Psoas muscle (tissue), 8 donors: ENCODE data around the gene PCBP3. TPM values are rescaled to one million over a fixed set of nuclear protein-coding genes. Genes with fewer than 3 reads are reported as not detected.

Experiments used
- ATAC-seq, 4 donors: fragments of 200-7000 bp; cut with Tn5 transposase; one replicate each; pipeline ENCODE4 v1.9.1; 2020; ENCODE audit warnings: moderate library complexity in 3 of 4, mild to moderate bottlenecking in 2 of 4
- DNase-seq, 2 donors: peaks; one replicate each; pipeline ENCODE4 v3.0.0-alpha.2; 2020
- H3K27ac ChIP-seq: fragments of 200-600 bp; one replicate; pipeline ENCODE4 v1.8.0; 2022
- H3K27me3 ChIP-seq, 3 donors: fragments of 200-600 bp in 1 of 3; one replicate each; pipeline versions ENCODE4 v1.6.1 to v1.8.0; 2013 to 2022; ENCODE audit warnings: low read length in 2 of 3, mild to moderate bottlenecking in 2 of 3, moderate library complexity in 1 of 3; ENCODE audit not compliant: insufficient read depth in 3 of 3
- H3K36me3 ChIP-seq, 2 donors: fragments of 200-600 bp in 1 of 2; one replicate each; pipeline versions ENCODE4 v1.6.1 to v1.8.0; 2013 to 2022; ENCODE audit warnings: low read depth in 1 of 2, mild to moderate bottlenecking in 1 of 2, moderate library complexity in 1 of 2; ENCODE audit not compliant: insufficient read depth in 1 of 2
- H3K4me1 ChIP-seq: fragments of 200-600 bp; one replicate; pipeline ENCODE4 v1.8.0; 2022
- H3K4me3 ChIP-seq: fragments of 200-600 bp; one replicate; pipeline ENCODE4 v1.8.0; 2022; ENCODE audit warnings: mild to moderate bottlenecking
- H3K9me3 ChIP-seq: fragments of 200-600 bp; one replicate; pipeline ENCODE4 v1.8.0; 2022
- CTCF ChIP-seq: fragments of 200-600 bp; IDR thresholded peaks from one replicate; pipeline ENCODE4 v1.8.0; 2022; ENCODE audit warnings: antibody characterized with exemption
- WGBS, 3 donors: extraction: QIAGEN DNeasy Blood & Tissue Kit; methylation state at CpG; one replicate each; pipeline versions ENCODE4 v1.1.6 to v1.1.7; 2013; 5-methylcytosine and 5-hydroxymethylcytosine counted together
- intact Hi-C, 2 donors: fragments of 100-400 bp; cut with DNase I; formaldehyde crosslinking; loops; one replicate each; pipeline versions ENCODE4 v1.11.0 to v1.14.2; 2022
- polyA plus RNA-seq, 3 donors: library from polyadenylated mRNA; stranded (reverse); fragments of 200-250 nt; gene quantifications; one replicate each; pipeline ENCODE4 v1.2.3, GENCODE V29; 2013
- total RNA-seq, 4 donors: library from RNA; stranded (reverse); fragmentation: NEBNext Ultra II Directional in 2 of 4; extraction: Animal tissue kit (Norgen Biotek cat#: 25700) in 2 of 4; gene quantifications; one replicate each; pipeline versions ENCODE4 v1.2.1 to v1.2.4, GENCODE V29; 2021 to 2023
- donor health status: healthy with polysubstance abuse.
- donor health status: DM: no; HTN: no; CAD: no; lungs with moderate emphysema.
- donor health status: Bipolar disorder and iron deficiency.
- donor health status: healthy.
- donor health status: DM: yes; HTN: yes; CAD: no.
- donor health status: DM: no; HTN: no; CAD: no.
- donor health status: DM: no; HTN: no; CAD: no.
- donor health status: DM: yes; HTN: yes; CAD: no.

Gene PCBP3
- total and polyA plus RNA-seq, 7 donors: 0.10 to 0.91 (median 0.33) TPM; not detected in 1

GRCh38 chr21:45761704-45762103 is 118.2 kb downstream of the PCBP3 start:
- H3K4me3 ChIP-seq: no peak overlapping the region
- no peak for ATAC-seq
- peaks cover 0 to 15% (median 4%) of the 10 kb centered on the region in 3 donors for H3K27me3 ChIP-seq

GRCh38 chr21:45763074-45763473 is 119.5 kb downstream of the PCBP3 start:
- TF ChIP-seq CTCF: no peak
- DNase-seq: no peak
- ATAC-seq: no peak
- no peak overlapping the region for H3K27ac ChIP-seq
- no peaks in the 10 kb centered on the region for H3K36me3 ChIP-seq
- no peak overlapping the region for H3K4me3 ChIP-seq
- peaks cover 0 to 15% (median 4%) of the 10 kb centered on the region in 3 donors for H3K27me3 ChIP-seq
- 84 to 87% (median 85%) methylated on average over 19 of the region's 19 CpGs for WGBS, 3 donors
- intact Hi-C loops: no loop called here
- H3K4me1 ChIP-seq: no peaks in the 10 kb centered on the region
- H3K9me3 ChIP-seq: no peaks in the 10 kb centered on the region

More at GRCh38 chr21:45761704-45762103, 118.2 kb downstream of the PCBP3 start:
- WGBS, 3 donors: 88 to 91% (median 90%) methylated on average over 11 of the region's 11 CpGs
- no peak overlapping the region for H3K27ac ChIP-seq
- DNase-seq: no peak
- intact Hi-C loops: no loop called here
- no peak for TF ChIP-seq CTCF
- no peaks in the 10 kb centered on the region for H3K9me3 ChIP-seq
- H3K36me3 ChIP-seq: no peaks in the 10 kb centered on the region
- no peaks in the 10 kb centered on the region for H3K4me1 ChIP-seq

- 83 to 87% (median 84%) methylated on average over 15 to 20 of the region's 20 CpGs for WGBS, 3 donors
- DNase-seq (no peak), ATAC-seq (no peak)
- no peak for TF ChIP-seq CTCF
- no peaks in the 10 kb centered on the region for H3K36me3 ChIP-seq
- intact Hi-C loops: no loop called here
- peaks cover 0 to 17% (median 4%) of the 10 kb centered on the region in 3 donors for H3K27me3 ChIP-seq
- no peaks in the 10 kb centered on the region for H3K9me3 ChIP-seq
- H3K4me3 ChIP-seq: no peak overlapping the region
- no peaks in the 10 kb centered on the region for H3K4me1 ChIP-seq
- no peak overlapping the region for H3K27ac ChIP-seq
Observed at GRCh38 chr21:45763506-45763905, 120.0 kb downstream of the PCBP3 start.

- TF ChIP-seq CTCF: no peak
- Histone ChIP-seq H3K36me3 (no peaks in the 10 kb centered on the region), H3K4me3 (no peak overlapping the region), H3K9me3 (no peaks in the 10 kb centered on the region), H3K27me3 (peaks cover 0 to 22% (median 4%) of the 10 kb centered on the region in 3 donors), H3K4me1 (no peaks in the 10 kb centered on the region), H3K27ac (no peak overlapping the region)
- 44 to 56% (median 47%) methylated on average over 9 of the region's 9 CpGs for WGBS, 3 donors
- ATAC-seq: no peak
- no peak for DNase-seq
- intact Hi-C loops: no loop called here
Observed at GRCh38 chr21:45764792-45765191, 121.3 kb downstream of the PCBP3 start.

- H3K4me1 ChIP-seq: no peaks in the 10 kb centered on the region
- H3K36me3 ChIP-seq: no peaks in the 10 kb centered on the region
- no peak overlapping the region for H3K4me3 ChIP-seq
- no peak for TF ChIP-seq CTCF
- DNase-seq: no peak
- intact Hi-C loops: no loop called here
- H3K9me3 ChIP-seq: no peaks in the 10 kb centered on the region
- no peak for ATAC-seq
- H3K27ac ChIP-seq: no peak overlapping the region
- 89 to 92% (median 91%) methylated on average over 12 of the region's 12 CpGs for WGBS, 3 donors
- H3K27me3 ChIP-seq: peaks cover 0 to 19% (median 4%) of the 10 kb centered on the region in 3 donors
Observed at GRCh38 chr21:45765375-45765774, 121.8 kb downstream of the PCBP3 start.
